WTC11 (cell line): Measurements from ENCODE around the gene TENT4B.

Source experiments
- AFF4 ChIP-seq: sonication (generic); formaldehyde crosslinking; IDR thresholded peaks from 2 replicates; pipeline ENCODE4 v1.8.1; 2023; ENCODE audit warnings: mild to moderate bottlenecking, missing genetic modification reagents, borderline replicate concordance
- ATF3 ChIP-seq: sonication (generic); formaldehyde crosslinking; conservative IDR thresholded peaks from 2 replicates; pipeline ENCODE4 v1.8.1; 2022; ENCODE audit warnings: mild to moderate bottlenecking, missing genetic modification reagents
- CTCF ChIP-seq: fragments of 200-600 bp; IDR thresholded peaks from 2 replicates; pipeline ENCODE4 v1.8.0; 2022; ENCODE audit warnings: antibody characterized with exemption
- FOXP1 ChIP-seq: sonication (generic); formaldehyde crosslinking; IDR thresholded peaks from 2 replicates; pipeline ENCODE4 v1.8.0; 2022; ENCODE audit warnings: missing genetic modification reagents, mild to moderate bottlenecking, moderate library complexity, borderline replicate concordance
- GTF2I ChIP-seq: fragments of 250-450 bp; sonication (Bioruptor Pico); conservative IDR thresholded peaks from 2 replicates; pipeline ENCODE4 v1.4.0; 2021; ENCODE audit warnings: mild to moderate bottlenecking
- OVOL2 ChIP-seq: fragments of 250-450 bp; sonication (Bioruptor Pico); IDR thresholded peaks from 2 replicates; pipeline ENCODE4 v1.9.0; 2021; ENCODE audit warnings: mild to moderate bottlenecking, borderline replicate concordance
- SP1 ChIP-seq: sonication (generic); formaldehyde crosslinking; conservative IDR thresholded peaks from 2 replicates; pipeline ENCODE4 v1.8.1; 2022; ENCODE audit warnings: missing genetic modification reagents
- ZNF532 ChIP-seq: fragments of 250-450 bp; sonication (Bioruptor Pico); IDR thresholded peaks from 2 replicates; pipeline ENCODE4 v1.9.0; 2021; ENCODE audit warnings: mild to moderate bottlenecking, borderline replicate concordance
- TF ChIP-seq, protein P1 (sequence below): sonication (generic); formaldehyde crosslinking; IDR thresholded peaks from 2 replicates; pipeline ENCODE4 v1.8.1; 2023; ENCODE audit warnings: mild to moderate bottlenecking, moderate library complexity, missing genetic modification reagents

DNA sequence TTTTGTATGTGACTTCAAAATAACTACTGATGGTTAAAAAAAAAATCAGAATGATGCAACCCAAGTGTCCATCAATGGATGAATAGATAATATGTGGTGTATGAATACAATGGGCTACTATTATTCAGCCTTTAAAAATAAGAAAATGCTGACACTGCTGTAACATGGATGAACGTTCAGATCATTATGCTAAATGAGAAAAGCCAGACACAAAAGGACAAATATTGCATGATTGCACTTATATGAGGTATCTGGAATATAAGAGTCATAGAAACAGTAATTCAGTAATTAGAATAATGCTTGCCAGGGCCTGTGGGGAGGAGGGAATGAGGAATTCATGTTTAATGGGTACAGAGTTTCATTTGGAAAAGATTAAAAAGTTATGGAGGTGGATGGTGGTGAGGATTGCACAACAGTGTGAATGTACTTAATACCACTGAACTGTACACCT, 25.4 kb downstream of the TENT4B start:
- no peak for TF ChIP-seq CTCF
- TF ChIP-seq ZNF532 (CRISPR knock-in tag) = no peak
- no peak for TF ChIP-seq SP1
- no peak for TF ChIP-seq FOXP1 (CRISPR knock-in tag)
- no peak for TF ChIP-seq ATF3 (CRISPR knock-in tag)
- TF ChIP-seq, protein P1, sequence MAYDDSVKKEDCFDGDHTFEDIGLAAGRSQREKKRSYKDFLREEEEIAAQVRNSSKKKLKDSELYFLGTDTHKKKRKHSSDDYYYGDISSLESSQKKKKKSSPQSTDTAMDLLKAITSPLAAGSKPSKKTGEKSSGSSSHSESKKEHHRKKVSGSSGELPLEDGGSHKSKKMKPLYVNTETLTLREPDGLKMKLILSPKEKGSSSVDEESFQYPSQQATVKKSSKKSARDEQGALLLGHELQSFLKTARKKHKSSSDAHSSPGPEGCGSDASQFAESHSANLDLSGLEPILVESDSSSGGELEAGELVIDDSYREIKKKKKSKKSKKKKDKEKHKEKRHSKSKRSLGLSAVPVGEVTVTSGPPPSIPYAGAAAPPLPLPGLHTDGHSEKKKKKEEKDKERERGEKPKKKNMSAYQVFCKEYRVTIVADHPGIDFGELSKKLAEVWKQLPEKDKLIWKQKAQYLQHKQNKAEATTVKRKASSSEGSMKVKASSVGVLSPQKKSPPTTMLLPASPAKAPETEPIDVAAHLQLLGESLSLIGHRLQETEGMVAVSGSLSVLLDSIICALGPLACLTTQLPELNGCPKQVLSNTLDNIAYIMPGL = no peak
- TF ChIP-seq GTF2I (CRISPR knock-in tag) = no peak
- TF ChIP-seq OVOL2 (CRISPR knock-in tag) = no peak
- no peak for TF ChIP-seq AFF4 (CRISPR knock-in tag)
